Measurements from ENCODE around the gene MAP1LC3C. TPM values are rescaled to one million over a fixed set of nuclear protein-coding genes. Genes with fewer than 3 reads are reported as not detected.
"Not testable (repeated sequence)": the region's sequence is repeated elsewhere in the genome, so short reads cannot be mapped to it uniquely, and the experiment has no call there.

Gene MAP1LC3C
- total RNA-seq, 4 donors from 2014 or later = 1.00 to 6.5 (median 1.1) TPM; not detected in 1

- H3K9me3 ChIP-seq = no peaks in the 10 kb centered on the region
- no peak for TF ChIP-seq POLR2AphosphoS5 (IDR thresholded peaks at IDR 0.05)
- TF ChIP-seq EP300 (IDR thresholded peaks at IDR 0.05; ENCODE audit: low read depth) = no peak
- no peak for TF ChIP-seq CTCF (IDR thresholded peaks at IDR 0.05)
- TF ChIP-seq POLR2A (IDR thresholded peaks at IDR 0.05) = no peak
- intact Hi-C loops (cut with DNase I; ENCODE audit: low total_unique reads) = no loop called here
- no peak overlapping the region for H3K4me3 ChIP-seq
- H3K36me3 ChIP-seq = no peaks in the 10 kb centered on the region
- WGBS, 2 donors (ENCODE audit: low coverage in 1 of 2) = 84 to 88% methylated on average over 3 to 5 of the region's 5 CpGs
- in situ Hi-C loops (cut with MboI; ENCODE audit: low pct_ligation_motif_present in 1 of 4, low pct_unique_long_range_greater_than_20kb in 1 of 4, low sequenced_read_pairs in 3 of 4) = loop anchor here in 2 of 4 donors (25.0 kb wide), 1 partner anchor 380 kb away; no protein-coding TSS in a partner anchor
- H3K4me1 ChIP-seq = no peaks in the 10 kb centered on the region
- H3K27ac ChIP-seq = no peak overlapping the region
- H3K27me3 ChIP-seq = no peaks in the 10 kb centered on the region
- no peak for DNase-seq
These were observed 6.2 kb downstream of the MAP1LC3C start for GRCh38 chr1:241992734-241993133.

GRCh38 chr1:241990040-241990439 is 8.9 kb downstream of the MAP1LC3C start:
- peak in 2 of 3 donors; percentile 24 to 25 for TF ChIP-seq POLR2AphosphoS5 (IDR thresholded peaks at IDR 0.05)
- TF ChIP-seq POLR2A (IDR thresholded peaks at IDR 0.05) = no peak
- no peak for TF ChIP-seq CTCF (IDR thresholded peaks at IDR 0.05)
- H3K27ac ChIP-seq = no peak overlapping the region
- 66 to 80% methylated on average over 1 to 10 of the region's 10 CpGs for WGBS, 2 donors (ENCODE audit: low coverage in 1 of 2)
- no peaks in the 10 kb centered on the region for H3K36me3 ChIP-seq
- no peaks in the 10 kb centered on the region for H3K27me3 ChIP-seq
- no peaks in the 10 kb centered on the region for H3K4me1 ChIP-seq
- peak; percentile 61 for DNase-seq
- in situ Hi-C loops (cut with MboI; ENCODE audit: low pct_ligation_motif_present in 1 of 4, low pct_unique_long_range_greater_than_20kb in 1 of 4, low sequenced_read_pairs in 3 of 4) (loop anchor here in 2 of 4 donors (25.0 kb wide), 1 partner anchor 378 kb away; no protein-coding TSS in a partner anchor), intact Hi-C loops (cut with DNase I; ENCODE audit: low total_unique reads) (no loop called here)
- no peak overlapping the region for H3K4me3 ChIP-seq
- H3K9me3 ChIP-seq = no peaks in the 10 kb centered on the region

GRCh38 chr1:241988389-241988930 is 10.4 kb downstream of the MAP1LC3C start:
- DNase-seq; H3K27ac ChIP-seq; H3K9me3 ChIP-seq; H3K4me3 ChIP-seq; H3K36me3 ChIP-seq; intact Hi-C loops (cut with DNase I; ENCODE audit: low total_unique reads); H3K4me1 ChIP-seq; H3K27me3 ChIP-seq: not testable (repeated sequence)
- WGBS, 2 donors (ENCODE audit: low coverage in 1 of 2) = 76 to 78% methylated on average over 4 to 10 of the region's 10 CpGs
- in situ Hi-C loops (cut with MboI; ENCODE audit: low pct_ligation_motif_present in 1 of 4, low pct_unique_long_range_greater_than_20kb in 1 of 4, low sequenced_read_pairs in 3 of 4) = loop anchor here in 2 of 4 donors (25.0 kb wide), 1 partner anchor 376 kb away; no protein-coding TSS in a partner anchor

- Histone ChIP-seq H3K27me3 (no peaks in the 10 kb centered on the region), H3K27ac (no peak overlapping the region), H3K36me3 (no peaks in the 10 kb centered on the region), H3K9me3 (no peaks in the 10 kb centered on the region), H3K4me1 (no peaks in the 10 kb centered on the region), H3K4me3 (no peak overlapping the region)
- in situ Hi-C loops (cut with MboI; ENCODE audit: low pct_ligation_motif_present in 1 of 4, low pct_unique_long_range_greater_than_20kb in 1 of 4, low sequenced_read_pairs in 3 of 4) = loop anchor here in 2 of 4 donors (25.0 kb wide), 1 partner anchor 373 kb away; no protein-coding TSS in a partner anchor
- peak; percentile 24 for DNase-seq
- TF ChIP-seq EP300 (IDR thresholded peaks at IDR 0.05; ENCODE audit: low read depth) (no peak), CTCF (IDR thresholded peaks at IDR 0.05) (peak; percentile 9 to 37 (median 17))
- intact Hi-C loops (cut with DNase I; ENCODE audit: low total_unique reads) = no loop called here
- WGBS, 2 donors (ENCODE audit: low coverage in 1 of 2) = 73 to 100% methylated on average over 2 to 10 of the region's 10 CpGs
These were observed 13.1 kb downstream of the MAP1LC3C start for GRCh38 chr1:241985787-241986186.

GRCh38 chr1:241979926-241980325 is 19.0 kb downstream of the MAP1LC3C start:
- no peaks in the 10 kb centered on the region for H3K4me1 ChIP-seq
- no peaks in the 10 kb centered on the region for H3K9me3 ChIP-seq
- in situ Hi-C loops (cut with MboI; ENCODE audit: low pct_ligation_motif_present in 1 of 4, low pct_unique_long_range_greater_than_20kb in 1 of 4, low sequenced_read_pairs in 3 of 4) = loop anchor here in 2 of 4 donors (25.0 kb wide), 1 partner anchor 368 kb away; no protein-coding TSS in a partner anchor
- no peak for TF ChIP-seq POLR2A (IDR thresholded peaks at IDR 0.05)
- no peak for TF ChIP-seq CTCF (IDR thresholded peaks at IDR 0.05)
- TF ChIP-seq EP300 (IDR thresholded peaks at IDR 0.05; ENCODE audit: low read depth) = no peak
- no peak for TF ChIP-seq POLR2AphosphoS5 (IDR thresholded peaks at IDR 0.05)
- H3K36me3 ChIP-seq = no peaks in the 10 kb centered on the region
- intact Hi-C loops (cut with DNase I; ENCODE audit: low total_unique reads) = no loop called here
- DNase-seq = no peak
- H3K27me3 ChIP-seq = no peaks in the 10 kb centered on the region
- H3K4me3 ChIP-seq = no peak overlapping the region
- 63 to 84% methylated on average over 1 of the region's 1 CpG for WGBS, 2 donors (ENCODE audit: low coverage in 1 of 2)
- no peak overlapping the region for H3K27ac ChIP-seq

Measured in transverse colon (tissue), 4 donors.